Body of pancreas (tissue), 4 donors: ENCODE results near the gene BEGAIN.

Source experiments
- POLR2A ChIP-seq, 3 donors: fragments of 450-650 bp; IDR thresholded peaks; one replicate each; pipeline ENCODE4 v1.6.1; 2016; ENCODE audit warnings: antibody characterized with exemption in 3 of 3, mild to moderate bottlenecking in 2 of 3
- TF ChIP-seq, protein P1 (sequence below), 7 experiments: fragments of 450-650 bp in 4 of 7; fragments of 200-600 bp in 3 of 7; sonication (generic) in 3 of 7; IDR thresholded peaks; one replicate each; pipeline ENCODE4 v1.5.1; 2016 to 2019; ENCODE audit warnings: antibody characterized with exemption in 7 of 7

DNA sequence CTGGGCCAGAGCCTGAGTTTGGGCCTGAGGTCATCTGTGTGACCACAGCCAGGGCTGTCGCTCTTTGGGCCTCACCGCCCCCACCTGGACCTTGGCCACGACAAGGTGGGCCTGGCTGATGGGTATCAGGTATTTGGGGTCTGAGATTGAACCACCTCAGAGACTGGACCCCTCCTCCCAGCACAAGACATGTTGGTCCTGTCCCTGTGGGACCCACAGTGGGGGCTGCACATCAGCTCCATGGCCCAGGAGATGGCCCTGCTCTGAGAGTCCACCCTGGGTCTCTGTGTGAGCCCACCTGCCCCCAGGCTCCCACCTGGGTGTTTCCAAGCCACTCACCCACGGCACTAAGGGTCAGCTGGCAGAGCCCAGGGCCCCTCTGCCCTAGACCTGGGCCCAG, 20.6 kb downstream of the BEGAIN start:
- TF ChIP-seq, protein P1, sequence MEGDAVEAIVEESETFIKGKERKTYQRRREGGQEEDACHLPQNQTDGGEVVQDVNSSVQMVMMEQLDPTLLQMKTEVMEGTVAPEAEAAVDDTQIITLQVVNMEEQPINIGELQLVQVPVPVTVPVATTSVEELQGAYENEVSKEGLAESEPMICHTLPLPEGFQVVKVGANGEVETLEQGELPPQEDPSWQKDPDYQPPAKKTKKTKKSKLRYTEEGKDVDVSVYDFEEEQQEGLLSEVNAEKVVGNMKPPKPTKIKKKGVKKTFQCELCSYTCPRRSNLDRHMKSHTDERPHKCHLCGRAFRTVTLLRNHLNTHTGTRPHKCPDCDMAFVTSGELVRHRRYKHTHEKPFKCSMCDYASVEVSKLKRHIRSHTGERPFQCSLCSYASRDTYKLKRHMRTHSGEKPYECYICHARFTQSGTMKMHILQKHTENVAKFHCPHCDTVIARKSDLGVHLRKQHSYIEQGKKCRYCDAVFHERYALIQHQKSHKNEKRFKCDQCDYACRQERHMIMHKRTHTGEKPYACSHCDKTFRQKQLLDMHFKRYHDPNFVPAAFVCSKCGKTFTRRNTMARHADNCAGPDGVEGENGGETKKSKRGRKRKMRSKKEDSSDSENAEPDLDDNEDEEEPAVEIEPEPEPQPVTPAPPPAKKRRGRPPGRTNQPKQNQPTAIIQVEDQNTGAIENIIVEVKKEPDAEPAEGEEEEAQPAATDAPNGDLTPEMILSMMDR (IDR thresholded peaks at IDR 0.05), result no peak
- TF ChIP-seq POLR2A (IDR thresholded peaks at IDR 0.05), result no peak
